Dendritic cell treated with granulocyte-macrophage colony-stimulating factor and Interleukin-4, amounts not matched to agents 40 ng/mL and 50 ng/mL, for 4 days (primary cell): ENCODE results near the gene CALM1.

Experiments used
- H3K27ac Mint-ChIP-seq: one replicate; pipeline ENCODE4 v1.8.0; 2022; ENCODE audit warnings: mild to moderate bottlenecking, mixed read lengths
- H3K27me3 Mint-ChIP-seq: one replicate; pipeline ENCODE4 v1.8.0; 2022; ENCODE audit warnings: mild to moderate bottlenecking, mixed read lengths
- H3K36me3 Mint-ChIP-seq: one replicate; pipeline ENCODE4 v1.8.0; 2022; ENCODE audit warnings: low read depth, mixed read lengths
- H3K4me1 Mint-ChIP-seq: one replicate; pipeline ENCODE4 v1.8.0; 2022; ENCODE audit warnings: low read depth, mixed read lengths
- H3K4me3 Mint-ChIP-seq: one replicate; pipeline ENCODE4 v1.8.0; 2022; ENCODE audit warnings: mild to moderate bottlenecking, moderate library complexity, mixed read lengths
- H3K9me3 Mint-ChIP-seq: one replicate; pipeline ENCODE4 v1.8.0; 2022; ENCODE audit warnings: mixed read lengths
- intact Hi-C: fragments of 100-400 bp; cut with micrococcal nuclease; formaldehyde crosslinking; loops from one replicate; pipeline ENCODE4 v1.15.0; 2022

Gene CALM1

DNA sequence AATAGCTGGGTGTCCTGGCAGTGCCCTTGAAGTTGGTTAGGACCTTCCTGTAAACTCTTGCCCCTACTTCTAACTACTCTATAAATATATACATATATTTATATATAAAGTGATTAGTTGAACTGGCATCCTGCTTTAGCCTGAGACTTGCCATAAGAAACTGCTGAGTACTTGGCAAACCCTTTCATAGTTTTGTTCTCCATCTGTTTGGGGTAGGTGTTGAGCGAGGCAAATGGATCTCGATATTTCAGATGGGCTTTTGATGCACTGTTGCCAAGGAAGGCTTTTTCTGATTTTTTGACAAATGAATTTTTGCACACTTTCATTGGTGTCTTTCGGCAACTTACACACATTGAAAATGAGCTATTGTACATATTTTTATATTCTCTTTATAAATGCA is 10.4 kb downstream of the CALM1 start:
- no peak overlapping the region for H3K27ac Mint-ChIP-seq
- H3K36me3 Mint-ChIP-seq = peaks cover 66% of the 10 kb centered on the region
- peaks cover 32% of the 10 kb centered on the region for H3K4me1 Mint-ChIP-seq
- H3K27me3 Mint-ChIP-seq = no peaks in the 10 kb centered on the region
- no peak overlapping the region for H3K4me3 Mint-ChIP-seq
- intact Hi-C loops = no loop called here
- H3K9me3 Mint-ChIP-seq = no peaks in the 10 kb centered on the region

GRCh38 chr14:90408713-90409112 is 11.9 kb downstream of the CALM1 start:
- H3K4me1 Mint-ChIP-seq = peaks cover 17% of the 10 kb centered on the region
- H3K36me3 Mint-ChIP-seq = peaks cover 51% of the 10 kb centered on the region
- no peak overlapping the region for H3K27ac Mint-ChIP-seq
- H3K4me3 Mint-ChIP-seq = no peak overlapping the region
- no peaks in the 10 kb centered on the region for H3K9me3 Mint-ChIP-seq
- H3K27me3 Mint-ChIP-seq = no peaks in the 10 kb centered on the region
- intact Hi-C loops = no loop called here

GRCh38 chr14:90409209-90409730 is 12.4 kb downstream of the CALM1 start:
- H3K4me3 Mint-ChIP-seq = no peak overlapping the region
- H3K4me1 Mint-ChIP-seq = peaks cover 12% of the 10 kb centered on the region
- H3K27me3 Mint-ChIP-seq = no peaks in the 10 kb centered on the region
- H3K27ac Mint-ChIP-seq = no peak overlapping the region
- H3K9me3 Mint-ChIP-seq = no peaks in the 10 kb centered on the region
- intact Hi-C loops = no loop called here
- peaks cover 46% of the 10 kb centered on the region for H3K36me3 Mint-ChIP-seq

GRCh38 chr14:90412058-90412457 is 15.2 kb downstream of the CALM1 start:
- Mint-ChIP-seq H3K4me1 (peaks cover 6% of the 10 kb centered on the region), H3K27me3 (peaks cover 3% of the 10 kb centered on the region), H3K9me3 (no peaks in the 10 kb centered on the region), H3K4me3 (no peak overlapping the region), H3K36me3 (peaks cover 18% of the 10 kb centered on the region), H3K27ac (no peak overlapping the region)
- intact Hi-C loops = loop anchor here (5.0 kb wide), 1 partner anchor 270 kb away; no protein-coding TSS in a partner anchor

DNA sequence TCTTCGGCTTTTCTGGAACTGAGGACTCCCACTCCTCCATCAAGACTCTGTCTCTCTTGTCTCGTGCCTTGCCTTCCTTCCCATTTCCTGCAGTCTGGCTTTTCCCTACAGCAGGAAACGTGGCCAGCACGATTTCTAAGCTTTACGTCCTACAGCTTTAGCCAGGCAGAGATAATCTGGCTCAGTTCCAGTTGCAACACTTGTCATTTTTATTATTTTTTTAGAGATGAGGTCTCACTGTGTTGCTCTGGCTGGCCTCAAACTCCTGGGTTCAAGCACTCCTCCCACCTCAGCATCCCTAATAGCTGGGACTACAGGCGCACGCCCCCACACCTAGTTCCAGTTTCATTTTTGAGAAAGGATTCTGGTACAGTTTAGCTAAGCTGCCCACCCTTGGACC is 19.9 kb downstream of the CALM1 start:
- no peak overlapping the region for H3K4me3 Mint-ChIP-seq
- H3K9me3 Mint-ChIP-seq = peaks cover 7% of the 10 kb centered on the region
- no peak overlapping the region for H3K27ac Mint-ChIP-seq
- H3K4me1 Mint-ChIP-seq = peaks cover 9% of the 10 kb centered on the region
- intact Hi-C loops = no loop called here
- peaks cover 3% of the 10 kb centered on the region for H3K27me3 Mint-ChIP-seq
- H3K36me3 Mint-ChIP-seq = no peaks in the 10 kb centered on the region

- H3K9me3 Mint-ChIP-seq = peaks cover 7% of the 10 kb centered on the region
These were observed 21.2 kb downstream of the CALM1 start for GRCh38 chr14:90418053-90418452.

GRCh38 chr14:90419200-90419599 is 22.4 kb downstream of the CALM1 start:
- Mint-ChIP-seq H3K27ac (no peak overlapping the region), H3K27me3 (peaks cover 3% of the 10 kb centered on the region), H3K9me3 (peaks cover 7% of the 10 kb centered on the region), H3K36me3 (no peaks in the 10 kb centered on the region), H3K4me1 (peaks cover 9% of the 10 kb centered on the region), H3K4me3 (no peak overlapping the region)
- intact Hi-C loops = no loop called here

More at GRCh38 chr14:90418053-90418452, 21.2 kb downstream of the CALM1 start:
- Mint-ChIP-seq H3K4me3 (no peak overlapping the region), H3K4me1 (peaks cover 9% of the 10 kb centered on the region), H3K27me3 (peaks cover 3% of the 10 kb centered on the region), H3K36me3 (no peaks in the 10 kb centered on the region), H3K27ac (no peak overlapping the region)
- intact Hi-C loops = no loop called here

DNA sequence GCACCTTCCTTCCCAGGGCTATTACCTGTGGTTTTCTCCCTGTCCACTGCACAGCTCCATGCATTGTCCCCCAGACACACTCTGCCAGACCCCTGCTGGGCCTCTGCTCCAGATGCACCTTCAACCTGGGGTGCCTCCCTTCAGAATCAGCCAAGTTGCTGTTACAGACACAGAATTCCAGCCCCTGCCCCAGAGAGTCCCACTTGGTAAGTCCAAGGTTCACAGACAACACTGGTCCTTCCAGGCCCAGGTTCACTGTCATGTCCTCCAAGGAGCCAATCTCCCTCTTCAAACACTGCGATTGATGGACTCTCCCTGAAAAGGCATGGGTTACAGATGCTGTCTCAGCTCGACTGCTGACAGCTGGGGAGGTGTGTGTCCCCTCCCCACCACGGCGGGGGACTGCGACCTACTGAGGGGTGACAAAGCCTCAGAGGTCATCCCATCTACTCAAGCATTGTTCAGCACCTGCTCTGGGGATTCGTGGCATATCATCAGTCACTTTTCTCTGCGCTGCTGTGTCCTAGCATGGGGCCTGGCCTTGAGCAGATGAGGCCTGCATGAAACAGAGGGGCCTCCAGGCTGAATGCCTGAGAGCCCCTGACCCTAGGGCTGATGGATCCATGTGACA is 24.3 kb downstream of the CALM1 start:
- Mint-ChIP-seq H3K27ac (no peak overlapping the region), H3K4me3 (no peak overlapping the region), H3K4me1 (peaks cover 9% of the 10 kb centered on the region), H3K9me3 (peaks cover 7% of the 10 kb centered on the region), H3K27me3 (no peaks in the 10 kb centered on the region), H3K36me3 (no peaks in the 10 kb centered on the region)
- intact Hi-C loops = no loop called here

DNA sequence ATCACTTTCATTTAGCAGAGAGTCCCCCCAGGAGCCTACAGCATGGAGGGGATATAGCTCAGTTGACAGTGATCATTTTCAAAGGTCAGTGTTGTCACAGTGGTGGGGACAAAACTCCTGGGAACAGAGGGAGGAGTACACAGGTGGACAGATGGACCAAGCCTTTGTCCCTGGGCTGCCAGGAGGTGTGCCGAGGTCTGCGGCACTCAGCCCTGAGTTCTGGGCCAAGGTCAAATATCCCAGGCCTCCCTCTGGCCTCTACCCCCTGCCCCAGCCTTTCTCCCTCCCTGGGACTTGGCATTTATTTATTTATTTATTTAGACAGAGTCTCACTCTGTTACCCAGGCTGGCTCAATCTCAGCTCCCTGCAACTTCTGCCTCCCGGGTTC is 24.8 kb downstream of the CALM1 start:
- Mint-ChIP-seq H3K4me1 (peaks cover 7% of the 10 kb centered on the region), H3K9me3 (peaks cover 7% of the 10 kb centered on the region), H3K4me3 (no peak overlapping the region), H3K36me3 (no peaks in the 10 kb centered on the region), H3K27me3 (no peaks in the 10 kb centered on the region), H3K27ac (no peak overlapping the region)
- intact Hi-C loops = no loop called here

DNA sequence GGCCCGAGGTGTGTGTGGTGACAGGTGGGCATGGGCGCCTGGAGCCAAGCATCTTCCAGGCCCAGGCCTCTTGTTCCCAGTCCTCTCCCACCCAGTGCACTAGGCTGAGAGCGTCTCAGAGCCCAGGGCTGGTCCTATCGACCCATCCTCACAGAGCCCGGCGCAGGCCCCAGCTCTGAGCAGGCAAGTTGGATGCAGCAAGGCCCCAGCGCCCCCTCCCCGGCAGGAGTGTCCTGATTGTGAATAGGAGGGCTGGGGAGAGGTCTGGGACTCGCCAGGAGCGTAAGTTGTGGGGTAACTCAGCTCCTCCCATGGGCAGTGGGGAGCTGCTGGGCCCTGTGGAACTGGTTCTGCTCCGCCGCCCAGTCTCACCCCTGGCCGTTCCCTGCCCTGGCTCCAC is 26.3 kb downstream of the CALM1 start:
- intact Hi-C loops = no loop called here
- H3K27me3 Mint-ChIP-seq = peaks cover 2% of the 10 kb centered on the region
- H3K9me3 Mint-ChIP-seq = peaks cover 3% of the 10 kb centered on the region
- no peak overlapping the region for H3K4me3 Mint-ChIP-seq
- no peak overlapping the region for H3K27ac Mint-ChIP-seq
- no peaks in the 10 kb centered on the region for H3K36me3 Mint-ChIP-seq
- no peaks in the 10 kb centered on the region for H3K4me1 Mint-ChIP-seq

- peaks cover 2% of the 10 kb centered on the region for H3K27me3 Mint-ChIP-seq
- no peak overlapping the region for H3K4me3 Mint-ChIP-seq
- intact Hi-C loops = no loop called here
- H3K36me3 Mint-ChIP-seq = no peaks in the 10 kb centered on the region
- H3K9me3 Mint-ChIP-seq = no peaks in the 10 kb centered on the region
- H3K27ac Mint-ChIP-seq = no peak overlapping the region
- no peaks in the 10 kb centered on the region for H3K4me1 Mint-ChIP-seq
These were observed 27.2 kb downstream of the CALM1 start for GRCh38 chr14:90424075-90424474.

GRCh38 chr14:90424686-90425372 is 28.0 kb downstream of the CALM1 start:
- H3K36me3 Mint-ChIP-seq = no peaks in the 10 kb centered on the region
- intact Hi-C loops = no loop called here
- H3K4me1 Mint-ChIP-seq = no peaks in the 10 kb centered on the region
- no peak overlapping the region for H3K4me3 Mint-ChIP-seq
- H3K27me3 Mint-ChIP-seq = peaks cover 2% of the 10 kb centered on the region
- no peak overlapping the region for H3K27ac Mint-ChIP-seq
- H3K9me3 Mint-ChIP-seq = no peaks in the 10 kb centered on the region

GRCh38 chr14:90425373-90425879 is 28.6 kb downstream of the CALM1 start:
- Mint-ChIP-seq H3K4me3 (no peak overlapping the region), H3K36me3 (no peaks in the 10 kb centered on the region), H3K27me3 (peaks cover 2% of the 10 kb centered on the region), H3K4me1 (no peaks in the 10 kb centered on the region), H3K27ac (no peak overlapping the region), H3K9me3 (no peaks in the 10 kb centered on the region)
- intact Hi-C loops = no loop called here

DNA sequence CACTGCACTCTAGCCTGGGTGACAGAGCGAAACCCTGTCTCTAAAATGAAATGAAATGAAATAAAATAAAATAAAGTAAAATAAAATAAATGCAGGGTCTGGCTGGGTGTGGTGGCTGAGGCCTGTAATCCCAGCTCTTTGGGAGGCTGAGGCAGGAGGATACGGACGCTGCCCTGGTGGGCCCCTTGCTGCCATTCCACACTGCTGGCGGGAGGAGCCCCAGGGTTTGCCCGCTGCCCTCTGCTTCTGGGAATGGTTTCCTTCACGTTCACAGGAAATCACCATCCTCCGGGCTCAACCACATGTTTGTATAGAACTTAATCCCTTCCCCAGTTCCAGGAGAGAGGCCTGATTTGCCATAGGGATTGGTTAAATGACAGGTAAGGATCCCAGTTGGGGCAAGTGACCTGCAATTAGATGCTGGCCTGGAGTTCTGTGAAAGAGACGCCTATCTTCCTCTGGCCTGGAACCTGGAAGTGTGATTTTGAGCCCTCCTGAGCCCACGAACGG is 29.3 kb downstream of the CALM1 start:
- Mint-ChIP-seq H3K27me3 (peaks cover 2% of the 10 kb centered on the region), H3K4me3 (no peak overlapping the region), H3K9me3 (no peaks in the 10 kb centered on the region), H3K36me3 (no peaks in the 10 kb centered on the region), H3K4me1 (no peaks in the 10 kb centered on the region), H3K27ac (no peak overlapping the region)
- intact Hi-C loops = no loop called here
